B cell (primary cell): ENCODE data around the gene GNPAT. TPM values are rescaled to one million over a fixed set of nuclear protein-coding genes. Genes with fewer than 3 reads are reported as not detected.

Experiments used
- ATAC-seq: fragments of 200-7000 bp; cut with Tn5 transposase; one replicate; pipeline ENCODE4 v1.10.0; 2021; ENCODE audit warnings: low read depth, mild to moderate bottlenecking, moderate number of reproducible peaks, moderate library complexity
- CTCF ChIA-PET: fragments of 350-600 bp; sonication (Branson Sonifier 250); formaldehyde crosslinking; loops from one replicate; lab custom pipeline; 2021; ENCODE audit warnings: antibody characterized with exemption, inconsistent platforms; lab: Charles Lee
- POLR2A ChIA-PET: fragments of 350-600 bp; sonication (Branson Sonifier 250); formaldehyde crosslinking; loops from one replicate; lab custom pipeline; 2021; ENCODE audit warnings: antibody characterized with exemption; lab: Charles Lee
- DNase-seq: peaks from one replicate; pipeline ENCODE4 v3.0.0; 2013
- H2AFZ ChIP-seq: 2 replicates; pipeline ENCODE4 v1.6.1; 2012; ENCODE audit warnings: mild to moderate bottlenecking, low read depth, low read length; ENCODE audit not compliant: insufficient read depth, poor library complexity, severe bottlenecking
- H3K27ac ChIP-seq, 2 donors: 1 replicate in 1 of 2; 2 replicates in 1 of 2; pipeline ENCODE4 v1.5.1; 2012 to 2013; ENCODE audit warnings: low read length in 2 of 2, mild to moderate bottlenecking in 2 of 2, moderate library complexity in 1 of 2
- H3K27me3 ChIP-seq, 4 experiments: fragments of 200-600 bp in 1 of 4; sonication (generic) in 1 of 4; replicated peaks in 1 of 4; 1 replicate in 2 of 4; 2 replicates in 2 of 4; pipeline versions ENCODE4 v1.6.1 to v1.7.0; 2013 to 2016; ENCODE audit warnings: low read length in 3 of 4, mild to moderate bottlenecking in 2 of 4, mixed read lengths in 1 of 4, moderate library complexity in 1 of 4; ENCODE audit not compliant: insufficient read depth in 4 of 4, control insufficient read depth in 3 of 4; ENCODE audit errors: control extremely low read depth in 1 of 4
- H3K36me3 ChIP-seq, 2 experiments: replicated peaks in 1 of 2; 1 replicate in 1 of 2; 2 replicates in 1 of 2; pipeline versions ENCODE4 v1.6.1 to v1.7.1; 2013; ENCODE audit warnings: low read length in 1 of 2; ENCODE audit not compliant: insufficient read depth in 2 of 2, control insufficient read depth in 1 of 2; ENCODE audit errors: control extremely low read depth in 1 of 2, extremely low read depth in 1 of 2
- H3K4me1 ChIP-seq, 2 donors: fragments of 200-600 bp in 1 of 2; sonication (generic) in 1 of 2; 1 replicate in 1 of 2; 2 replicates in 1 of 2; pipeline versions ENCODE4 v1.5.1 to v1.6.1; 2013 to 2017; ENCODE audit warnings: low read length in 2 of 2; ENCODE audit not compliant: control insufficient read depth in 2 of 2, insufficient read depth in 2 of 2
- H3K4me2 ChIP-seq: replicated peaks from 2 replicates; pipeline ENCODE3; 2012; ENCODE audit warnings: mild to moderate bottlenecking, low read depth, low read length; ENCODE audit not compliant: poor library complexity, severe bottlenecking
- H3K4me3 ChIP-seq, 5 experiments: fragments of 200-600 bp in 1 of 5; sonication (generic) in 1 of 5; 1 replicate in 3 of 5; 2 replicates in 2 of 5; pipeline versions ENCODE4 v1.5.1 to v1.7.0; 2011 to 2016; ENCODE audit warnings: low read length in 4 of 5, mild to moderate bottlenecking in 4 of 5, low read depth in 2 of 5, control low read depth in 1 of 5, moderate library complexity in 1 of 5; ENCODE audit not compliant: insufficient read depth in 1 of 5; ENCODE audit errors: control extremely low read depth in 1 of 5, extremely low read depth in 1 of 5
- H3K79me2 ChIP-seq: fragments of 200-600 bp; sonication (generic); one replicate; pipeline ENCODE4 v1.6.0; 2016; ENCODE audit warnings: low read length; ENCODE audit not compliant: control insufficient read depth, insufficient read depth
- H3K9ac ChIP-seq: fragments of 200-600 bp; sonication (generic); 2 replicates; pipeline ENCODE4 v1.6.1; 2017; ENCODE audit warnings: mild to moderate bottlenecking, low read length, moderate library complexity
- H3K9me3 ChIP-seq, 3 donors: one replicate each; pipeline versions ENCODE4 v1.6.1 to v1.7.1; 2013; ENCODE audit warnings: low read length in 2 of 3; ENCODE audit not compliant: control insufficient read depth in 2 of 3, insufficient read depth in 1 of 3; ENCODE audit errors: control extremely low read depth in 1 of 3
- H4K20me1 ChIP-seq: 2 replicates; pipeline ENCODE4 v1.6.0; 2012; ENCODE audit warnings: mild to moderate bottlenecking, low read length; ENCODE audit not compliant: insufficient read depth, control insufficient read depth, poor library complexity, severe bottlenecking
- H3K27ac Mint-ChIP-seq: one replicate; pipeline ENCODE4 v1.8.0; 2021; ENCODE audit warnings: mixed read lengths
- H3K27me3 Mint-ChIP-seq: one replicate; pipeline ENCODE4 v1.8.0; 2021; ENCODE audit warnings: mixed read lengths
- H3K4me1 Mint-ChIP-seq: one replicate; pipeline ENCODE4 v1.8.0; 2021; ENCODE audit warnings: mixed read lengths
- H3K4me3 Mint-ChIP-seq: one replicate; pipeline ENCODE4 v1.8.0; 2021; ENCODE audit warnings: mixed read lengths
- H3K9me3 Mint-ChIP-seq: one replicate; pipeline ENCODE4 v1.8.0; 2022; ENCODE audit warnings: mixed read lengths; ENCODE audit not compliant: insufficient read depth
- EZH2 ChIP-seq: IDR thresholded peaks from 2 replicates; pipeline ENCODE4 v1.6.1; 2012; ENCODE audit warnings: borderline replicate concordance, low read depth, mild to moderate bottlenecking, moderate library complexity, low read length; ENCODE audit not compliant: insufficient read depth, poor library complexity, severe bottlenecking
- WGBS: methylation state at CpG from one replicate; pipeline ENCODE4 v1.1.5; 2013; ENCODE audit warnings: missing lambda C conversion rate; ENCODE audit not compliant: insufficient coverage; 5-methylcytosine and 5-hydroxymethylcytosine counted together
- intact Hi-C: fragments of 100-400 bp; cut with micrococcal nuclease; formaldehyde crosslinking; loops from one replicate; pipeline ENCODE4 v1.10.0; 2022
- polyA plus RNA-seq: library from polyadenylated mRNA; depleted of rRNA; stranded (reverse); fragments of >200 nt; gene quantifications from 2 replicates; pipeline ENCODE4 v1.2.3, GENCODE V29; 2012
- total RNA-seq, 2 donors: library from RNA; stranded (reverse); fragments of 120-200 nt in 1 of 2; gene quantifications; 1 replicate in 1 of 2; 2 replicates in 1 of 2; pipeline versions ENCODE4 v1.2.3 to v1.2.4, GENCODE V29; 2013 to 2022
- TF ChIP-seq, protein P1 (sequence below): fragments of 200-600 bp; IDR thresholded peaks from one replicate; pipeline ENCODE4 v1.8.0; 2022; ENCODE audit warnings: antibody characterized with exemption, mild to moderate bottlenecking

Gene GNPAT
- total and polyA plus RNA-seq, 2 donors (not counting 1 experiment from before 2014, with no cell fraction given) = 19.5 to 49.0 TPM

DNA sequence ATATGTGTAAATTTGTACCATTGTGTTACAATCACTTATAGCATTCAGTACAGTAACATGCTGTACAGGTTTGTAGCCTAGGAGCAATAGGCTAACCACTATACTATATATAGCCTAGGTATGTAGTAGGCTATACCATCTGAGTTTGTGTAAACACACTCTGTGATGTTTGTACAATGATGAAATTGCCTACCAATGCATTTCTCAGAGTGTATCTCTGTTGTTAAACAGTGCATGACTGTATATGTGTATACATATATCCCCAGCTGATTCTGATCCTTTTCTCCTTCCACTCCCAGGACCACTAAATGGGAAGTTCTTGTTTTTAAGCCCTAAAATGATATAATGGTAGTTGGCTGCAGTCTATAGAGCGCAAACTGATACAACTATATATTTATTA, 7.8 kb downstream of the GNPAT start:
- no peak overlapping the region for H3K4me3 Mint-ChIP-seq
- no peak overlapping the region for H3K27ac Mint-ChIP-seq
- Histone ChIP-seq H3K9ac (no peak overlapping the region), H3K4me1 (no peaks in the 10 kb centered on the region), H3K9me3 (no peaks in the 10 kb centered on the region), H3K79me2 (peaks cover 47% of the 10 kb centered on the region), H3K27ac (no peak overlapping the region), H3K4me2 (no peak overlapping the region), H2AFZ (no peak overlapping the region), H3K36me3 (peaks cover 12 to 33% of the 10 kb centered on the region in 2 experiments), H3K27me3 (no peaks in the 10 kb centered on the region), H4K20me1 (peaks cover 39% of the 10 kb centered on the region), H3K4me3 (no peak overlapping the region)
- intact Hi-C loops = no loop called here
- H3K9me3 Mint-ChIP-seq = no peaks in the 10 kb centered on the region
- no peaks in the 10 kb centered on the region for H3K27me3 Mint-ChIP-seq
- TF ChIP-seq EZH2 = no peak
- TF ChIP-seq, protein P1, sequence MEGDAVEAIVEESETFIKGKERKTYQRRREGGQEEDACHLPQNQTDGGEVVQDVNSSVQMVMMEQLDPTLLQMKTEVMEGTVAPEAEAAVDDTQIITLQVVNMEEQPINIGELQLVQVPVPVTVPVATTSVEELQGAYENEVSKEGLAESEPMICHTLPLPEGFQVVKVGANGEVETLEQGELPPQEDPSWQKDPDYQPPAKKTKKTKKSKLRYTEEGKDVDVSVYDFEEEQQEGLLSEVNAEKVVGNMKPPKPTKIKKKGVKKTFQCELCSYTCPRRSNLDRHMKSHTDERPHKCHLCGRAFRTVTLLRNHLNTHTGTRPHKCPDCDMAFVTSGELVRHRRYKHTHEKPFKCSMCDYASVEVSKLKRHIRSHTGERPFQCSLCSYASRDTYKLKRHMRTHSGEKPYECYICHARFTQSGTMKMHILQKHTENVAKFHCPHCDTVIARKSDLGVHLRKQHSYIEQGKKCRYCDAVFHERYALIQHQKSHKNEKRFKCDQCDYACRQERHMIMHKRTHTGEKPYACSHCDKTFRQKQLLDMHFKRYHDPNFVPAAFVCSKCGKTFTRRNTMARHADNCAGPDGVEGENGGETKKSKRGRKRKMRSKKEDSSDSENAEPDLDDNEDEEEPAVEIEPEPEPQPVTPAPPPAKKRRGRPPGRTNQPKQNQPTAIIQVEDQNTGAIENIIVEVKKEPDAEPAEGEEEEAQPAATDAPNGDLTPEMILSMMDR = no peak
- no CpG with 5 or more reads among the region's 1 CpG for WGBS
- POLR2A ChIA-PET = no interaction called here
- peaks cover 19% of the 10 kb centered on the region for H3K4me1 Mint-ChIP-seq
- no peak for DNase-seq
- CTCF ChIA-PET = no interaction called here
- ATAC-seq = no peak

DNA sequence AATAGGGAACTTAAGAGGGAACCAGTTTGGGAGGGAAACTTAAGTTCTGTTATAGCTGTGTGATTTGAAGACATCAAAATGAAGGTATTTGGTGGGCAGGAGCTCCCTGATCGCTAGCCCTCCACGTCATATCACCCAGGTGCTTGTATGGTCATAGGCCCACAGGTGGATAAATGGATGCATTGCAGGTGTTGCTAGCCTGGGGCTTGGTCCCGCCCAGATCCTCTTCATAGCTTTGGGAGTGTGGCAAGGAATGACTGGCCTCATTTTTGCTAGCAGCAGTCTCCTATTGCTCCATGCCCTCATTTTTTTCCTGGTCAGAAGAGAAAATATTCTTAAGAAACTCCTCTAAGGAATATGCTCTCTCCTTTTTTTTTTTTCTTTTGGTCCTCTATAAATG, 11.3 kb downstream of the GNPAT start:
- DNase-seq (no peak), ATAC-seq (no peak)
- WGBS = 80% methylated on average over 2 of the region's 3 CpGs
- POLR2A ChIA-PET = no interaction called here
- Histone ChIP-seq H3K79me2 (peaks cover 14% of the 10 kb centered on the region), H2AFZ (no peak overlapping the region), H3K4me3 (no peak overlapping the region), H3K36me3 (peaks cover 18 to 36% of the 10 kb centered on the region in 2 experiments), H3K4me1 (no peaks in the 10 kb centered on the region), H3K4me2 (no peak overlapping the region), H3K9ac (no peak overlapping the region), H3K9me3 (peaks cover 0 to 1% (median 0%) of the 10 kb centered on the region in 3 donors), H4K20me1 (peaks cover 16% of the 10 kb centered on the region), H3K27me3 (no peaks in the 10 kb centered on the region), H3K27ac (no peak overlapping the region)
- H3K4me1 Mint-ChIP-seq = peaks cover 4% of the 10 kb centered on the region
- intact Hi-C loops = no loop called here
- H3K9me3 Mint-ChIP-seq = no peaks in the 10 kb centered on the region
- TF ChIP-seq, protein P1 = no peak
- no peak for TF ChIP-seq EZH2
- no peaks in the 10 kb centered on the region for H3K27me3 Mint-ChIP-seq
- H3K4me3 Mint-ChIP-seq = no peak overlapping the region
- CTCF ChIA-PET = no interaction called here
- H3K27ac Mint-ChIP-seq = no peak overlapping the region
